Effector CD4-positive, alpha-beta T cell (primary cell): ENCODE results near the gene RAP1A.
"Not testable (repeated sequence)": the region's sequence is repeated elsewhere in the genome, so short reads cannot be mapped to it uniquely, and the experiment has no call there.

Experiments used
- DNase-seq: peaks from one replicate; pipeline ENCODE4 v3.0.0-alpha.2; 2020

The RAP1A gene

DNA sequence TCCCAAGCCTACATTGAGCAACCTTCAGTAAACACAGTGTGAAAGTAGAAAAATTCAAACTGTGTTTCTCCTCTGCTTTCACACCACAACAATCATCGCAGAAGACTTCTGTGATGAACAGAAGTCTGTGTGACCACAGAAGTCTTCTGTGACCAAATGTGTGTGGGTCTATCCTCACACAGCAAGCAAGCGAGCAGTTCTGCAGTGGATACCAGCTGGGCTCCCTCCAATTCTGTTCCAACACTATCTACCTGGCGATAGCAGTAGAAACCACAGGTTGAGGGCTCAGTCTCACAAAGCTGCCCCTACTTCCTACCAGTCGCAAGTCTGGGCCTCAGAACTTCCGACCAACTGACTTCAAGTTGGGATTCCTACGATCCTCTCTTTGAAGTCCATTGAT, 21.0 kb upstream of the RAP1A start:
- no peak for DNase-seq

GRCh38 chr1:111599781-111600693, 19.6 kb upstream of the RAP1A start:
- no peak for DNase-seq

DNA sequence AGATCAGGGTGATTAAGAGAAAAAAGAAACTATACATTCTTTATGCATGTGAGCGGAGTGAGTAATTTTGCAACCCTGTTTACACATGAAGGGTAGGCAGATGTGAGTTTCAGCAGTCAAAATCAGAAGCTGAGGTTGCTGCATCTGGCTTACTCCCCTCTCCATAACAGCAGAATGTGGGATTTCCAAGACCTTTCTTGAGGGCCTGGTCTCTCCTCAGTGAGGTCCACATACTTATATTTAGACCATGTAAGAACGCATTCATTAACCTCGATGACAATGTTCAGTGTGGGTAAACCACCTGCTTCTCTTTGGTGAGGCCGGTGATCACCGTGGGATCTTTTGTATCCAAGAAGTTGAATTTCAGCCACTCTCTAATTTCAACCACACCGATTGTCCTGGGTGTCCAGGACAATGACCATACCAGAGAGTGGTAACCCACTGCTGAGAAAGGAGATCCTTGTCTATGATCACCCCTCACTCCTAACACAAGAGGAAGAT, 18.7 kb upstream of the RAP1A start:
- no peak for DNase-seq

DNA sequence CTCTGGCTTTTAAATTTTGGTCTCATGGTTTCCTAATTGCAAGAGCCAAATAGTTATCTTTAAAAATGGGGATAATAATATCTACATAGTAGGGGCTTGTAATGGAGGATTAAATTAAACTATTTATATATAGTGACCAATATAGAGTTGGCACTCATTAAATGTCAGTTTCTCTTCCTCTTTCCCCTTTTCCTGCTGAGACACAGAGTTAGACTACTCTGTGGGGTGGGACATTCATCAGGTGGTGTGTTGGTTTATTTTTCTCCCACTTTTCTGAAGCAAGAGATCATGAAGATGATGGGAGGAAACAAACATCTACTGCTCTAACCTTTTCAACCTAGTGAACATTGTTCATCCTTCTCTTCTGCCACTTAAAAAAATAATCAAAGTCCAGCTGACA, 17.3 kb upstream of the RAP1A start:
- no peak for DNase-seq

DNA sequence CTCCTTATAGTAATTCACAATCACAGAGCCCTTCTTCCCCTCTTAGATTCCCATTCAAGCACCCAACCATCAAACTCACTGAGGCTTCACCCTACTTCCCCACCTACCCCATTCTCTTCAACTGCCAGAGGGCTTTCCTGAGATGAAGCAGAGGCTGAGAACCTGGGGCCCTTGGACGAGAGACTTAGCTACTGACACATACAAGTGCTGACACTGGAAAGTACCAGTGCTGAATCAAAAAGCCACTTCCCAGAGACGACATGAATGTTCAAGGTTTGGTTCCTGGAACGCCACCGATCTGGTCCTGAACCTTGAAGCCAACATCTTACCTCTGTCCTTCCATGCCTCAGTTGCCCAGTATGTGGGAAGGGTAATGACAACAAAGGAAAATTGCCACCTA, 16.6 kb upstream of the RAP1A start:
- no peak for DNase-seq

DNA sequence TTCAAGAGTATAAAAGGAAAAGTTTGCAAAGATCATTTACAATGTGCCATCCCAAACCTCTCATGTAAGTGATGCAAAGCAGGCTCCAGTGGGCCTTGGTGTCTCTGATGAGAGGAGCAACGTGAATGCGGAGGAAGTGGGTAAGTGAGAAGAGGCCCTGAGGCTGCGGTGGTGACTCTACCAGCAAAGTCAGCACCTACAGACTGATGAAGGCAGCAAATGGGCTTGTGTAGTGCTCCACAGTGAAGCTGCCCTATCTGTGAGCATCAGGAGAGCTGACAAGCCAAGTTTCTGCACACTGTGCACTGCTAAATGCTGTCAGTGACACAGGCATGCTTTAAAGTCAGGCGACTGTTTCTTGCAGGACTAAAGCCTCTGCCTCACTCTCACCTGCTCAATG, 15.6 kb upstream of the RAP1A start:
- peak; percentile 67 for DNase-seq

- no peak for DNase-seq
These were observed 14.7 kb upstream of the RAP1A start for GRCh38 chr1:111604931-111605330.

DNA sequence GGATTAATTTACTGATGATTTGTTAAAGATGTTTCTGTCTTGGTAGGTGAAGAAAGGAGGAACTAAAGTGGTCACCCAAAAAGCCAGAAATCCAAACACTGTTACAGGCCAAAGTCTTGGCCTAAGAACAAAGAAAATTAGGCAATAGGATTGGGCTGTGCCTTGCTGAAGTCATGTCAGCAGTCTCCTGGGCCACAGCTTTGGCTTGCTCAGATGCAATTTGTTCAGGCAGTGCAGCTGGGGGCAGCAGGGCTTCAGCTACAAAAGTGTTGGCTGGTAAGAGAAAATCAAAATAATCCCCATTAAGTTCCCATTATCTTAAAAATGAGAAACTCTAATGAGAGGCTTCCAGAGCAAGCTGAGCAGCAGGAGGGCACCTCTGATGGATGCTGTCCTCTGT, 14.0 kb upstream of the RAP1A start:
- no peak for DNase-seq

GRCh38 chr1:111606457-111607215, 13.0 kb upstream of the RAP1A start:
- DNase-seq: not testable (repeated sequence)

DNA sequence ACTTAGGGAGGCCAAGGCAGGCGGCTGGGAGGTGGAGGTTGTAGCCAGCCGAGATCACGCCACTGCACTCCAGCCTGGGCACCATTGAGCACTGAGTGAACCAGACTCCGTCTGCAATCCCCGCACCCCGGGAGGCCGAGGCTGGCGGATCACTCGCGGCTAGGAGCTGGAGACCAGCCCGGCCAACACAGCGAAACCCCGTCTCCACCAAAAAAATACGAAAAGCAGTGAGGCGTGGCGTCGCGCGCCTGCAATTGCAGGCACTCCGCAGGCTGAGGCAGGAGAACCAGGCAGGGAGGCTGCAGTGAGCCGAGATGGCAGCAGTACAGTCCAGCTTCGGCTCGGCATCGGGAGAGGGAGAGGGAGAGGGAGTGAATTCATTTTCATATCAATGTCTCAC, 11.1 kb upstream of the RAP1A start:
- DNase-seq: not testable (repeated sequence)

GRCh38 chr1:111611986-111612385, 7.6 kb upstream of the RAP1A start:
- DNase-seq: no peak

DNA sequence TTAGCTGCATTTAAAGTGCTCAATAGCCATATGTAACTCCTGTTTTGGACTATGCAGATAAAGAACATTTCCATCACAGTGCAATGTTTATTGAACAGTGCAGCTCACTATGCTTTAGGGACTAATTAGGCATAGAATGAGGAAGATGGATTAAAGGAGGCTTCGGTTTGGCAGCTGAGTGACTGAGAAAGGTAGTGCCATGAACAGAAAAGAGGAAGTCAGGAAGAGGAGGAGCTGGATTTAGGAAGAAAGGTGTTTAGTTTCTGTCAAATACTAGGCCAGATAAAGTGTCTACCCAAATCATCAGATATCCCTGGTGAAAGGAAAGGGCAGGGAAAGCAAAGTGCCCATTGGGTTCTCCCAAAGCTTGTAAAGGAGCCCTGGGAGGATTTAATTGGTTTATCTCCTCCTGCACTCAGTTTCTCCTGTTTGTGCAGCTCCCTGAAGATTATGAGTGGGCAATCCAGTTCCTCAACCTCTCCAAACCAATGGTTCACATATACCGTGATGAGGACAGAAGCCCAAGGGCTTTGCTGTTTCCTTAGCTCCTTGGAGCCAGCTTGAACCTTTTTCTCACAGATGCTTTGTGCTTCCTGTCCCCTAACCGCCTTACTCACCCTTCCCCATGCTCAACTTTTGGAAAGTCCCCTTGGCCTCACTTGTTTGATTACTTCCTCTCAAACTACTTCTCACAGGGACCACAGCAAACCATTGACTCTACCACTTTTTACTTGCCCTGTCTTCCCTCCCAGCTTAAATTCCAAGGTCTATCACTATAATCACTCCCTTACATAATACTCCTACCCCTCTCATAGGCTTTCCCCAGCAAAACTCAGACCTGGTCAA, 3.5 kb upstream of the RAP1A start:
- DNase-seq: peak; percentile 39

GRCh38 chr1:111618081-111618480, 1.5 kb upstream of the RAP1A start:
- no peak for DNase-seq

DNA sequence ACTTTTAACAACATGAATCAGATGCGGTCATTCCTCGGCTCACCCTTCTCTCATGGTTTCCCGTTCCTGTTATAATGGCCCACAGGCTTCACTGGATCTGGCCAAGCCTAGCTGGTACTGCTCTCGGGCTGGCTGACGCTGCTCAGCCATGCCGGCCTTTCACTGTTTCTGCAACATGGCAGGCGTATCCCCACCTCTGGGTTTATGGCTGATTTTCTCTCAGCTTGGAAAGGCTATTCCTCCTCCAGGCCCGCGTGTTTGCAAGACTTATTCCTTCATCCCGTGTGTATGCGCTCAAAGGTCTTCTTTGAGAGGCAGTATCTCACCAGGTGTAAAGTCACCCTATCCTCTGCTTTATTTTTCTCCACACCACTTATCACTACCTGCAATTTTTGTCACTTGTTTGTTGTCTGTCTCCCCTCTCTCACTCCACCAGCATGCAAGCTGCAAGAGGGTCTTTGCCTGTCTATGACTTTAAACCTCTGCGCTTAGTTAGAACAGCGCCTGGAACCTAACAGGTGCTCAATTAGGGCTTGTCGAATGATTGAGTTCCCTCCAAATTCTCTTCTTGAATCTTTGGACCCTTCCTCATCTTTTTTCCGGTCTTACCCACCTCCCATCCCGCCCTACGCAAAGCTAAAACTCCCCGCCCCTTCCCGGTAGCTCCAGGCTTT, 491 bp upstream of the RAP1A start:
- DNase-seq: no peak

DNA sequence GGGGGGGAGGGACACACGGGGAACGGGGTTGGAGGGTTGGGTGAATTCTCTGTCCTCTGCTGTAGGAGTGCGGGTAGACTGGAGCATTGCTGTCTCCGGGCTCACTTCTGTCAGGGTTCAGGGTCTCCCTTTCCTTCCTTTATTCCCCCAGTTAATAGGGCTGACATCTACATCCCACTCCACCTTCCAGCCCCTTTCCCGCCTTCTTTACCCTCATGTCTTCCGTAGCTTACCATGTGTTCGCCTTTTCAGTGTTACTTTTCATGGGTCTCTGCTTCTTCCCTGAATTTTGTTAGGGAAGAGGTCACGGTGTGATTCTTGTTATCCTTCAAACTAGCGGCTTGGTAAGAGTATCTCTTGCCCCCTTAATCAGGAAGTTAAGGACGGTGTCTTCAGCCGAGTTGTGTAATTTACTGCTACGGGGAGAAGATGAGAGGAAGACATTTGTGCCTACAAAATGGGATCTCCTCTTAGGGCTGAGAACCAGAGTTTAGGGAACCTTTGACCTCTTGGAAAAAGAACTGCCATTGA, 917 bp downstream of the RAP1A start:
- no peak for DNase-seq

DNA sequence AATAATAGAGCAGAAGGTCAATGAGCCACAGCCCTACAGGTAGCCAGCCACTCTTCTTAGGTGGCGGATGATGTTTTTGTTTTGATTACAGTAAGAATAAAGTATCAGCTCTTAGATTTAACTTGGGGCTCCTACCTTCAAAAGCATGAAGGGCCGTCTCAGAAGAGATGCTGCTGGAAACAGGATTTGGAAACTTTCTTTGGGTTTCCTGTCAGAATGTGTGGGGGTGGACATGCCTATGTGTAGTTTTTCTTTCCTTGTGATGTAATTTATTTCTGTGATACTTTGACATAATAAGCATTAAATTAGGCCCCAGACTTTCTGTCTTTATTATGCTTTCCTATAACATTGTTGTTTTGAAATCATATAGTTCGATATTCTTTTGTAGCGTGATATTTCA, 1.5 kb downstream of the RAP1A start:
- no peak for DNase-seq

DNA sequence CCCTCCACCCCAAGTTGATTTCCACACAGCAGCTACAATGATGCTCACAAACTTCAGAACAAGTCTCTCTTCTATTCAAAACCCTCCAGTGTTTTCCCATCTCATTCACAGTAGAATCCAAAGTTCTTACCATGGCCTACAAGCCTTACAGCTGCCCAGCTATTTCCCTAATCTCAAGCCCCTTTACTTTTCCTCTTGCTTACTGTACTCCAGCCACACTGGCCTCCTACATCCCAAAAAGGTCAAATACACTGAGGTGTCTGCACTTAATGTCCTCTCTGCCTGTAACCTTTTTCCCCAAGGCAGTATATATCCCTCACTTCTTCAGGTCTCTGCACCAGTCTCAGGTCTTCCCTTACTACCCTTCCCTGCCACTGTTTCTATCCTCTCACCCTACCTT, 2.6 kb downstream of the RAP1A start:
- no peak for DNase-seq

DNA sequence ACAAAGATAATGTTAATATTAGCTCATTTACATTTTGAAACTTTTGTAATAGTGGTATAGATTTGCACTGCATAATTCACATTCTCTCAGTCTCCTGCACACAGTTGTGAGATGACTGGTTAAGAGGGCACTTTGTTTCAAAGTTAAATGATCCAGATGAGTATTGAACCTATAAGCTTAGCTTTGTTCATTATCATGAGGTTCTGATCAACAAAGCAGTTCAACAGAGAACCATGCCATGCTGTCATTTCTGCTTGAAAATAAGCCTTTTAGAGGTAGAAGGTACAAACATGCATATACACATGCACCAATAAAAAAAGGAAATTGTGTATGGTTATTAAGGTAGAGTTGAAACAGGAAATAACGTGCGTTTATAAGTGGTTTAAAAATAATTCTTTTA, 4.8 kb downstream of the RAP1A start:
- peak; percentile 28 for DNase-seq

- no peak for DNase-seq
These were observed 5.7 kb downstream of the RAP1A start for GRCh38 chr1:111625276-111625675.

DNA sequence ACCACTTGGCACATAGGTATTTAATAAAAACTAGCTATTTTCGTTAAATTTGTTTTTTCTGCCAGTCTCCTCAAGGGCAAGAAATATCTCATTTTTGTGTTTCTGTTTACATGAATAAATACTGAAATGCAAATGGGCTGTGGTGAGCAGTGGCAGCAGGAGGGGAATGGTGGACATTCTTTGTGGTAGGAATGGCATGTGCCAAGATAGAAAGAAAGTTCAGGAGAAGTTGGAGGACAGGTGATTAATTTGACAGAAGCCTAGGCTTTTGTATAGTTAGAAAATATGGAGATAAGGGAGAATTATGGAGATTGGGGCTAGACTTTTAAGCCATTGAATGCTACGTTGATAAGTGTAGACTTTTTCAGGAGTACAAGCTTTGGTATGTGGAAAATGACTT, 8.6 kb downstream of the RAP1A start:
- DNase-seq: no peak

DNA sequence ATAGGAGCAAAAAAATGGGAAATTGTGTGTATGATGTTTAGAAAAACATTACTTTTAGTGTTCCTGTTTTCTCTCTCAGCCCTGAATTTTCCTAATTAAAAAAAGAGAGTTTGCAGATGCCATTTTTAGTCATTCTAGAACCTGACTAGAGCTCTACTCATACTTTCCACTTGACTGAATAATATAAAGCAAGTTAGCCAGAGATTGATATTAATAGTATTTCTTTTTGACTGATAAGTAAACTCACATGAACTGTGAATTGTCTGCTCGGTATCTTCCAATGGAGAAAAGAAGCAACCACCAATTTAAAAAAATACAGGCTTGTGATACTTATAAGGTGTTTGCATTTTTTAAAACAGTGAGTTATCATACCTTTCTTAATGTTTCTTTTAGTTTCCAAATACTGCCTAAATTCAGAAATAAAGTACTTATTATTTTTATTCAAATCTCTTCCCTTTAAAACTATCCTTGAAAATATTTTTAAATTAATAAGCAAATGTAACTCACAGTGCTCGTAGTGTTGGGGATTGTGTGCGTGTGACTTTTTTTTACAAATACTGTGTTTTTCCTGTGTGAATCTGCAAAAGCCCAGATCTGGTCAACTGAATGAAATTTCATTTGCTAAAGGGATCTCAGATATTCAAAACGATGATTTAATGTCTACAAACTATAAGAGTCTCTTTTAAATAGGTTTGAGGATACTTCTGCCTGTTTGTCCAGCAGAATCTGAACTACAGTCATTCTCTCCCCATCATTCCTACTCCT, 9.8 kb downstream of the RAP1A start:
- no peak for DNase-seq
